NCI-H345 (cell line): ENCODE data around the gene RASGRF1.

Experiments used
- DNase-seq: peaks from one replicate; lab custom pipeline; 2025; lab: John Stamatoyannopoulos, UW

Gene RASGRF1

DNA sequence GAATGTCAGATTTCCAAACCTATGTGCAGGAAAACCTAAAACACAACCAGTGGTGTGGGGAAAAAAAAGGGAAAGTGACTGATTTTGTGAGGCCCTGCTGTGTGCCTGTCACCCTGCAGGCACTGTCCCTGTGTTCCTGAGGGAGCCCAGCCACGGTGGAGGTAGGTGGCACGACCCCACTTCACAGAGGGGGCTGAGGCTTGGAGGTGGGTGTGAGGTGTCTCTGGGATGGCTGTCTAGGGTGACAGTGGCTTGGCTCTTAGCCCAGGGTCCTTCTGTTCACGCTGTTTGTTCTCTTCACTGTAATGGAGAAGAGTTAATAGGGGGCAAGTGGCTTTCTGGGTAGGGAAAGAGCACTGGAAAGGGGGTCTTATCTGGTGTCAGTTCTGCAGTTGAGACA, 22.6 kb downstream of the RASGRF1 start:
- DNase-seq, result peak; percentile 8

DNA sequence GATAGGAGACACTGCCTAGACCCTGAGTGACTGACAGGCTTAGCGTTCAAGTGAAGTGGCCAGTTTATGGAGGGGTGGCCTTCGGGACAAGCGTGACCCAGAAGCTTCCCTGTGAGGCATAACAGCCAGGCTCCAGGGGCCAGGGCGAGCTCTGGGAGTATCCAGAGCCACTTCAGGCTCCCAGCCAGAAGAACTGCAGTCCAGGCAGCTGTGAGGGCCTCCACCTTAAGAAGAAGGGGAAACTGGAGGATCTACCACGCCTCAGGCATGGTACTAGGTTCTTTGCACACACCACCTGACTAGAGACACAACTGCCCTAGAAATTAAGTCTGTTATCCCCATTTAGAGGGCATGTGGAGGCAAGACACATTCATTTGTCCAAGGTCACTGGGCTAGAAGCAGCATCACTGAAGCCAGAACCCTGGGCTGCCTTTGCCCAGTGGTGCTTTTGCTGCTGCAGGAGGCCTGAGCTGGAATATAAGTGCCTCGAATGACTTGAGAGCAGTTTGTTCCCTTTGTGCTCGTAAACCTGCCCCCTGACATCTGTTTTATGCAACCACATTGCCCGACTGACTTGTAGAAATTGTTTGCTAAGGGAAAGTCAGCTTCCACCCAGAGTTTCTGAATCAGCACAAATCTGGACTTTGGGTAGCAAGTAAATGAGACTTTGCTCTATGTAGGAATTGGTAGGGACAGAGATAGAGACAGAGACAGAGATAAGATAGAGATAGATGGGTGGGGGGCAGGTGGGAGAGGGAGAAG, 23.3 kb downstream of the RASGRF1 start:
- DNase-seq, result no peak

- DNase-seq, result no peak
Measured at GRCh38 chr15:79066391-79067071, 24.0 kb downstream of the RASGRF1 start.

- DNase-seq, result no peak
Measured at GRCh38 chr15:79065706-79066376, 24.7 kb downstream of the RASGRF1 start.

- DNase-seq, result no peak
Measured at GRCh38 chr15:79065361-79065705, 25.2 kb downstream of the RASGRF1 start.

DNA sequence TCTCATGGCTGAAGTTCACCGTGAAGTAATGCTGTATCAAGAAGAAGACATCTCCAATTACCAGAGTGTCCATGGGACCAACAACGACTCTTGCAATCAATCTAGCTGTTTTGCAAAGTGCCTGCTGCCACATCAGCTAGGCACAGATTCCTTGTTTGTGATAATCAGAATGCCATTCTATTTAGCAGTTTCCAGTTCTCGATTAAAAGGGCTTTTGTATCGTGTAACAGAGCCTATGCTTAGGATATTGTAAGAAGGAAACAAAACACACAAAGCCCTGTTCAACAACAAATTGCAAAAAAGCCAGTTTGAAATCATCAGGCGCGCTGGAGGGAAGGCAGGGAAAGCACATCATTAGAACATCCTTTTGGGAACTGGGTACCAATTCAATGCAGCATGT, 26.1 kb downstream of the RASGRF1 start:
- DNase-seq, result no peak

DNA sequence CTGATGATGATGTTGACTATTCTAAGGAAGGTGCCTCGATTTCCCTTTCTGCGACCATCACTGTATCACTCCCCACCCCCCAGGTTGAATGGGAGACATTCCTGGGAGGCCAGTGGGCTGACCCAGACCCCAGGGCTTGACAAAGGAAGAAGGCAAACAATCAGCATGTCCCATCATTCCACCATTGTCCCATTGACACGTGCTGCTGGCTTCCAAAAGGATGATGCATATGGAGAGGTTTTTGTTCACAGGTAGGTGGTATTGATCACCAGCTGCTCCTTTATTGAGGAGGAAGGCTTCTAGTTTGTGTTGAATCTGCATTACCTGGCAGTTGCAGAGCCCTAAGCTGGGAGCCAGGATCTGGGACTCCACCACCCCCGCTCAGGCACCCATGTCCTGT, 30.4 kb downstream of the RASGRF1 start:
- DNase-seq, result peak; percentile 59

DNA sequence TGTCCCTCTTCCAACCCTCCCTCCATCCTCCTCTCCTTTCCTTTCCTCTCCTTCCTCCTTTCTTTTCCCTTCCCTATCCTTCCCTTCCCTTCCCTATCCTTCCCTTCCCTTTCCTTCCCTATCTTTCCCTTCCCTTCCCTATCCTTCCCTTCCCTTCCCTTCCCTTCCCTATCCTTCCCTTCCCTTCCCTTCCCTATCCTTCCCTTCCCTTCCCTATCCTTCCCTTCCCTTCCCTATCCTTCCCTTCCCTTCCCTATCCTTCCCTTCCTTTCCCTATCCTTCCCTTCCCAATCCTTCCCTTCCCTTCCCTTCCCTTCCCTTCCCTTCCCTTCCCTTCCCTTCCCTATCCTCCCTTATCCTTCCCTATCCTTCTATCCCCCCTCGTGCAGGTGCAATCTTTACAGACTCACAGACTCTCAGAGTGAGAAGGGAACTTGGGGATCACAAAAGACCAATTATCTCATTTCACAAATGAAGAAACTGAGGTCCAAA, 31.5 kb downstream of the RASGRF1 start:
- DNase-seq, result no peak

DNA sequence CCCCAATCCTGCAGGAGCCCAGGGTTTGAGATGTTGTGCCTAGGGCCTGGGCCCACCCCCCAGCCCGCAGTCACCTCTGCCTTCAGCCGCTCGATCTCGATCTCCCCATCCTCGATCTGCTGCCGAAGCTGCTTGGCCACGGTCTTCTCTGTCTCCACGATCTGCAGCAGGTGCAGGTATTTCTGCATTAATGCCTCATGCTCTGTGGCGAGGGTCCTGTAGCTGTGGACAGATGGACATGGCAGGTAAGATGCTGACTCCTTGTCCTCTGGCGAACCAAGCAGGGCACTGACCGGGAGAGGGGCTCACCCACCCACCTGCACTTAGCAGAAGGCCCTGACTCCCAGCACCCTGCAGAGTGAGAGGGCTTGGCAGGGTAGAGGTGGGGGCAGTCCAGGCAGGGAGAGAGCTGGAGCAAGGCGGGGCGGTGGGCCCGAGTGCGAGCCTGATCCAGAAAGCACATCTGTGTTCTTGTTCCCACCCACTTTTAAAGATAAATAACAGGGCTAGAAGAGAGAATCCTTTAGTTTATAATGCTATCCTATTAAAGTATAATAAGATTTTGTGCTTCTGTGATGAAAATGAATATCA, 32.2 kb downstream of the RASGRF1 start:
- DNase-seq, result no peak

GRCh38 chr15:79057050-79057449, 33.5 kb downstream of the RASGRF1 start:
- DNase-seq, result no peak

DNA sequence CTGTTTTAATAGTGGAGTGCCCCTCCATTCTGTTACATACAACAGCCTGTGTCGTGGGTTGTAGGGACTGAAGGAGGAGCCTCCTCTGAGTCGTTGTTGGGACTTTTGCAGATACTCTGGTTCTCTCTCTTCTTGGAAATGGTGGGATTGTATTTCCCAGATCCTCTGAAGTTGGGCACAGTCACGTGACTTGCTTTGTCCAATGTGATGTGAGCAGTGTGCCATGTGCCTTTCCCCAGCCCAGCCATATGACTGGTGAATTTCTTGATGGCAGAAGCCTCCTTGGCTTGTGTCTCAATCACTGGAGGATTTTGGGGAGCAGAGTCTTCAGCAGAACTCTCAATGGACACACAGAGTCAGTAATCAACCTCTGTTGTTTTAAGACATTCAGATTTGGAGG, 36.2 kb downstream of the RASGRF1 start:
- DNase-seq, result no peak

GRCh38 chr15:79053894-79054293, 36.7 kb downstream of the RASGRF1 start:
- DNase-seq, result no peak

DNA sequence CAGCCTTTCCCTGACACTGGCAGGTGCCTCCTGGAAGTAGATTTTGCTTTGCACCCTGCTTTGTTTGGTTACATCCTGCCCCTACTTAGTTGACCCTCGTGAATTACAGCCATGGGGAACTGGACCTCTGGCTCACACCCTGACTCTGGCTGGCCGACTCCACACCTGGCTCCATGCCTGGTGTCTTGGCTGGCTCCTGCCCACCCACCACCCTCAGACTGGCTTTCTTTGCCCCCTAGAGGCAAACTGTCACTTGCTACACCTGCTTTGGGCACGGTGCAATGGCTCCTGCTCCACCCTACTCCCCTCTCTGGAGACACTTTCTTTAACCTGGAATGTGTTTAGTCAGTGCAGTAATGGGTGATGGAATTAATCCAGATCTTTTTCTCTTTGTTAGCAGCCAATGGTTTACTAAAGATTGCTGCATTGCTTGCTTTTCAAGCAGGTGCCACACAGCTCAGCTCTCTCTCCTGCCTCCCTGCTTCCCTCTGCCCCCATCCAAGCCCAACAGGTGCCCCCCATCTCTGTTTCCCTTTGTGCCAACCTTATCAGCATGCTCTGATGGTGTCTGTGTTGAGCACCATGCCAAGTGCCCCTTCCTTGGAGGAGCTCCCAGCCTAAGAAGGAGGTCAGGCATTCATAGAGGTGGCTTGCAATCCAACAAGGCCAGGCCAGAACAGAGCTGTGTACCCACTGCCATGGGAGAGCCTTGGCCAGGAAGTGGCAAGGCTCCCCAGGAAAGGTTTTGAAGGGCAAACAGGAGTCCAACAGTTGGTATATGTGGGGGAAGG, 38.4 kb downstream of the RASGRF1 start:
- DNase-seq, result no peak

DNA sequence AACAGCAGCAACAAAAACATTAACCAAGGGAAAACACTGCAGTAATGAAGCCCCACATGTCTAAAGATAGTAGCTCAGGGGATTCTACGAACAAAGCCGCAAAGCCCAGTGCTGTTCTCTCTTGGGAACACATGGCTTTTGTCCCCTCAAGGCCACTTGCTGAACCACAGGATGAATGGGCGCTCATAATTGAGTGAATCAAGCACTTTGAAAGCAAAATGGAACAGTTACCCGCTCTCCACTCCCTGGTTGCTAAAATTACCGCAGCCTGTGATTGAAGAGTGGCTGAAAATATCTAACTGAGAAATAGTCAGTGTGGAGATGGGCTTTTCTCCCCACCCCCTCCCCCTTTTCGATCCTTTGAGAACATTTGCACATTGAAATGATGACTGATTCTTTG, 39.6 kb downstream of the RASGRF1 start:
- DNase-seq, result no peak

GRCh38 chr15:79050341-79050740, 40.2 kb downstream of the RASGRF1 start:
- no peak for DNase-seq

GRCh38 chr15:79049416-79049815, 41.2 kb downstream of the RASGRF1 start:
- no peak for DNase-seq

DNA sequence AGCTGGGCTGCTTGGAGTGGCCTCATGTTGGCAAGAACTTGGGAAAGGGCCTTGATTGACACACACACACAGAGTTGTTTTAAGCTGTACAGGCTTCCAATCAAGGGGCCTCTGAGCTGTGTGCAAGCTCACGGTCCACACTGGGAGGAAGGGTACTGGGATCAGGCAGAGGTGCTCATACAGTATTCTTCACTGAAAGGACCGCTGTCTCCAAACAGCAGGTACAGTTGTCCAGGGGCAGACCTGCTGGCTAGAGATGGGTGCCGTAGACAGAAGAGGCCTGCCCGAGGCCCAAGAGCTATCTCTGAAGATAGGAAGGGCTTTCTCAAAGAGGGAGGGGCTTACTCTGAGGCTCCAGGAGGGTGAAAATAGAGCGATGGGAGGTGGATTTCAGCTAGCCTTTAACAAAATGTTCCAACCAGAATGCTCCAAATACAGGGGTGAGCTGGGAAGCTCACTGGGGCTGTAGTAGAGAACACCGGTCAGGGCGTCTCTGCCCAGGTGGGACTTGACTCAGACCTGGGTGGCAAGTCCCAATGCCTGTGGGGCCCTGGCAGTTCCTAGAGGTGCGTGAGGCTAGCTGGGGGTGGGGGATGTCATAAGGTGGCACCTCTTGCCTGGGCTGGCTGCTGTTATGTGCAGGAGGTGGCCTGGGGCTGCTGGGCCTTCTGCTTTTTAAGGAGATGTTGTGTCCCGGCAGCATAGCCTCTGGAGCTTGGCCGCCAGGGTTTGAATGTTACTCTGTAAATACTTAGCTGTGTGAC, 42.7 kb downstream of the RASGRF1 start:
- no peak for DNase-seq

GRCh38 chr15:79046691-79047404, 43.7 kb downstream of the RASGRF1 start:
- no peak for DNase-seq

- no peak for DNase-seq
Measured at GRCh38 chr15:79045041-79045440, 45.5 kb downstream of the RASGRF1 start.

- no peak for DNase-seq
Measured at GRCh38 chr15:79042213-79042928, 48.2 kb downstream of the RASGRF1 start.
